Limb (tissue), 2 donors: ENCODE measurements around the gene SNX10.

Source experiments
- DNase-seq, 2 donors: peaks; one replicate each; pipeline ENCODE4 v3.0.0-alpha.2; 2016; ENCODE audit errors: extremely low spot score in 2 of 2

SNX10 gene

DNA sequence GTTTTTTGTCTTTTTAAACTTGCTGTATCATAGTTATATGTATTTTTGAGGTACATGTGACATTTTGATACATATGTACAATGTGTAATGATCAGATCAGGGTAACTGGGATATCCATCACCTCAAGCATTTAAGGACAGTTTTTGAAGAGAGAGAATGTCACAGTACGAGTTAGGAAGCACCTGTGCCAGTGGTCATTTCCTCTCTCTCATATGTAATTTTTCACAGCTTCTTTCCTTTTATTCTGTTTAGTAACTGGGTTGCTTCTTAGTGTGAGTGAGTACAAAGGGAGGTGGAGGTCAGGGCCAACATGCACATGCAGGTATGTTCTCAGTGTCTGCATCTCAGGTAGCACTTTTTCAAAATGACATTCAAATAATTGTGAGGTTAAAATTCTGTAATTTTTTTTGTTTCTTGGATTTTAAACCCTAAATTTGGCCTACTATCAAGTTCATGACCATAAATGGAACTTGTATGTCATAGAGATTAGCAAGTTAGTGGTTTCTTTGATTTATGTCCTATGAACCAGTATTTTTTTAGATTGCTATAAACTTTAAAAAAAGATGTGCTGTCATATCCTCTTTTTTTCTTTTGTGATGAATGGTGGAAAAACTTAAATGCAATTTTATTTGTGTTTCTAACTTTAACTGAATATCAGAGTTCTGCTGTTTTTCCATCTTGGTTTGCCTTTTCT lies 42.7 kb downstream of the SNX10 start:
- no peak for DNase-seq

DNA sequence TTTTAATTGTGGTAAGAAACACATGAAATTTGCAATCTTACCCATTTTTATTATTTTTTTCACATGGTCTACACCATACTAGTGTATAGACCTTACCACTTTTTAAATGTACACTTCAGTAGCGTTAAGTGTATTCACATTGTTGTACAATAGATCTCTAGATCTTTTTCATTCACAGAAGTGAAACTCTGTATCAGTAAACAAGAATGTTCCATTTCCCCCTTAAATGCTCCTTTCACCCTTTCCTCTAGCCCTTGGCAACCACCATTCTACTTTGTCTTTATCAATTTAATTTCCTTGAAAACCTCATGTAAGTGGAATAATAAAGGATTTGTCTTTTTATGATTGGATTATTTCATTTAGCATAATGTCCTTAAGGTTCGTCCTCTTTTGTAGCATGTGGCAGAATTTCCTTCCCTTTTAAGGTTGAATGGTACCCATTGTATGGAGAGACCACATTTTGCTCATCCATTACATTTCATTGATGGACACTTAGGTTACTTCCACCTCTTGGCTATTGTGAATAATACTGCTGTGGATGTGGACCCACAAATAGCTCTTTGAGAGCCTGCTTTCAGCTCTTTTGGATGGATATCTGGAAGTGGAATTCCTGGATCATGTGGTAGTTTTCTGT lies 45.7 kb downstream of the SNX10 start:
- DNase-seq = no peak

- no peak for DNase-seq
Measured at GRCh38 chr7:26340476-26341018, 48.9 kb downstream of the SNX10 start.

GRCh38 chr7:26343320-26343832 lies 51.7 kb downstream of the SNX10 start:
- no peak for DNase-seq

DNA sequence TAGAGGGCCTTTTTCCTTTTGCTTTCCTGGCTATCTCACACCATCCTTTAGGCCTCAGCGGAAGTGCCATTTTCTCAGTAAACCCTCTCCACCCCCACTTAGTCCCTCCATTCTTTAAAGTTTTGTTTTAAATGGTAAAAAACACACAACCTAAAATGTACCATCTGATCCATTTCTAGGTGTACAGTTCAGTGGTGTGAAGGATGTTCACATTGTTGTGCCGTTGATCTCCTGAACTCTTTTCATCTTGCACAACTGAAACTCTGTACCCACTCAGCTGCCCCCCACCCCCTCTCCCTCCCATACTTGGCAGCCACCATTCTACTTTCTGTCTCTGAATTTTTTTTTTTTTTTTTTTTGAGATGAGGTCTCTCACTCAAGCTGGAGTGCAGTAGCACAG lies 52.2 kb downstream of the SNX10 start:
- no peak for DNase-seq

DNA sequence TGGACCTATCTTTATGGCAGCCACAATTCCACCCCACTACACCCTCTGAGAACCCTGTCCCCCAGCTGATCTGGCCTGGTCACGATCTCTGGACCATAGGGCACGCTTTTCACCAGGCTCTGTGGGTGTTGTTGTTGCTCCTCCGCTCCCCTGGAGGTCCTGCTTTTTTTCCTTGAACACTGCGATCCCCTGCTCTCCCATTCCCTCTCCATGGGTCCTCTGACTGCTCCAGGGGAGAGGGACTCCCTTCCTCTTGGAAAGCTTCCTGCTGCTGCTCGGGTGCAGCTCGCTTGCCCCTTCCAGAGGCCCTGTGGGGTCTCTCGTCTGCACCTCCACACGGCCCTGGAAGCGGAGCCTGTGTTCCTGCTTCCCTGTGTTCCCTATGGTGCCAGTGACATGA lies 53.5 kb downstream of the SNX10 start:
- DNase-seq = no peak

GRCh38 chr7:26345837-26346236 lies 54.2 kb downstream of the SNX10 start:
- DNase-seq = no peak

GRCh38 chr7:26346611-26347203 lies 55.0 kb downstream of the SNX10 start:
- DNase-seq = no peak

- DNase-seq = no peak
Measured at GRCh38 chr7:26348234-26348851, 56.7 kb downstream of the SNX10 start.

GRCh38 chr7:26349005-26349915 lies 57.6 kb downstream of the SNX10 start:
- no peak for DNase-seq

DNA sequence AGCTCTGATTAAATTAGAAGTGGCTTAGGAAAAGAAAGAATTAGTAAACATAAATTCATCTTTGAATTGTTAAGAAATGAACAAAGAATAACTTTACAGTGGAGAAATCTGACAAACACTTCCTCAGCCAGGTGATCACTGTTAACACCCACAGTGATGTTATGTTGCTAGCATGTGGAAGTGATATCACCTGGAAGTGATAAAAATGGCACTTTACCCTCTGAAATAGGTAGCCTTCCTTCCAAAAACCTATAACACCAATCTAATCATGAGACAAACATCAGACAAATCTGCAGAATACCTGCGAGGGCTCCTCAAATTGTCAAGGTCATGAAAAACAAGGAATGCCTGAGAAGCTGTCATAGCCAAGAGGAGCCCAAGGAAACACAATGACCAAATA lies 59.5 kb downstream of the SNX10 start:
- DNase-seq = no peak

- no peak for DNase-seq
Measured at GRCh38 chr7:26356229-26356628, 64.6 kb downstream of the SNX10 start.

DNA sequence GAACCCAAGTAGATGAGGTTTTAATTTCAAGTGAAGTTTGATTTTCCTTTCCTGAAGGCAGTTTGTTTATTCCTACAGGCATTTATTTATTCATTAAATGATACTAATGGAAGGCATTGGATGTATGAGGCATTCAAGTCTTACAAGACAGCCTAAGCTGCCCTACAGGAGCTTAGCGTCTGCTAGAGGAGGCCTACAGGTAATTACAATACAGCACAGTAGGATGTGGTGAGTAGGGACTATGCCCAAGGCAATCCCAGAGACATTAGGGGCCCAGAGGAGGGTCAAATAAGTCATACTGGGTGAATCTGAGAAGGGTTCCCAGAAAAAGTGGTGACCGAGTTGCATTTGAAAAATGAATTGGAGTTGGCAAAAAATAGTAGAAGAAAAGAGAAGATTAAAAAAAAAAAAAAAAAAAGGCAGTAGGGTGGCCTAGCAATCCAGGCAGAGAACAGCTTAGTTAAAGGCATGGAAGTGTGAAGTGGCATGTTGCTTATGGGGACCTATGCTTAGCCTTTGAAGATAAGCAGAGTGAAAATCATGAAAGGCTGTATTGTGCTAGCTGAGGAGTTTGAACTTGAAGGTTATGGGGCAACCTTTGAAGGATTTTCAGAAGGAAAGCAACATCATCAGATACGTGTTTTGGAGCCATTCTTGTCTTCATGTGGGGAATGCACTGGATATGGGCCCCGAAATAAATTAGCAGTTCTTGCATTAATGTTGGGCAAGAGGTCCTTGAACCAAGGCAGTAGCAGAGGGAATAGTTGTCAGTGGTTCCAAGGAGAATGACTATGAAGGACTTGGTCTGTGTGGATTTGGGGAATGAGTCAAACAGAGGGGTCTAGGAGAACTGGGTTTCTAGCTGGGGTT lies 65.5 kb downstream of the SNX10 start:
- DNase-seq = no peak

- DNase-seq = no peak
Measured at GRCh38 chr7:26357799-26358151, 66.1 kb downstream of the SNX10 start.

- DNase-seq = no peak
Measured at GRCh38 chr7:26360650-26361049, 69.0 kb downstream of the SNX10 start.

- DNase-seq = no peak
Measured at GRCh38 chr7:26361637-26362036, 70.0 kb downstream of the SNX10 start.

GRCh38 chr7:26363465-26363864 lies 71.8 kb downstream of the SNX10 start:
- DNase-seq = no peak

GRCh38 chr7:26365077-26365900 lies 73.6 kb downstream of the SNX10 start:
- peak; percentile 65 to 86 for DNase-seq

DNA sequence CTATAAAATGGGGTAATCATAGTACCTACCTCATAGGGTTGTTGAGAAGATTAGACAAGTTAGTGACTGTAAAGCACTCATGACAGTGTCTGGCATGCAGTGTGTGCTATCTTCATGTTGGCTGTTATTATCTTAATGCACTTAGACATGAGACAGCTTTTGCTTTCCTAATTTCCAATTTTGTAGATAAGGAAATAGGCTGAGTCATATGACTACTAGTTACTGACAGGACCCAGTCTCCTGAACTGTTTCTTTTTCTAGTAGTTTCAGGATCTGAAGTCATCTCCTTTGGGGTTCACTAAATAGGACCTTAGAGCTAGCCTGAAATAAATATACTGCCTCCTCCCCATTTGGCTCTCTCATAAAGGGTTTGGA lies 74.2 kb downstream of the SNX10 start:
- DNase-seq = no peak
